Hindlimb muscle (tissue), 1 donor: ENCODE results near the gene EMID1. TPM values are rescaled to one million over a fixed set of nuclear protein-coding genes. Genes with fewer than 3 reads are reported as not detected.
A peak's percentile ranks its signal among the peaks of the same experiment; 100 is the strongest.

Experiments used
- DNase-seq: peaks from one replicate; pipeline ENCODE4 v3.0.0-alpha.2; 2013
- polyA plus RNA-seq: library from polyadenylated mRNA; unstranded; fragments of 120-200 nt; gene quantifications from one replicate; pipeline ENCODE4 v1.2.1, GENCODE V29; 2013; ENCODE audit not compliant: insufficient read length

EMID1 gene
- polyA plus RNA-seq, 1 donor, result 8.4 TPM

DNA sequence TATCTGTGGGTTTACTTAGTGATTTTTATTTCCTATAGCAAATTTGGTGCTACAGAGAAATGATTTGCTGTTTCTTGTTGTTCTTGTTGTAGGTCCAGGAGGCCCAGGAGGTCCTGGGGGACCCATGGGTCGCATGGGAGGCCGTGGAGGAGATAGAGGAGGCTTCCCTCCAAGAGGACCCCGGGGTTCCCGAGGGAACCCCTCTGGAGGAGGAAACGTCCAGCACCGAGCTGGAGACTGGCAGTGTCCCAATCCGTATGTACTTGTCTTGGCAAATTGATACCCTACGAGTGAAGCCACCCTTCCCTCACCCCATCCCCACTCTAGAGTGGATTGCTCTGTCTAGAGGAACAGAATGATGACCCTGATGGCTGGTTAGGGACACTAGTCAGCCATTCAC, 92.9 kb downstream of the EMID1 start:
- no peak for DNase-seq

DNA sequence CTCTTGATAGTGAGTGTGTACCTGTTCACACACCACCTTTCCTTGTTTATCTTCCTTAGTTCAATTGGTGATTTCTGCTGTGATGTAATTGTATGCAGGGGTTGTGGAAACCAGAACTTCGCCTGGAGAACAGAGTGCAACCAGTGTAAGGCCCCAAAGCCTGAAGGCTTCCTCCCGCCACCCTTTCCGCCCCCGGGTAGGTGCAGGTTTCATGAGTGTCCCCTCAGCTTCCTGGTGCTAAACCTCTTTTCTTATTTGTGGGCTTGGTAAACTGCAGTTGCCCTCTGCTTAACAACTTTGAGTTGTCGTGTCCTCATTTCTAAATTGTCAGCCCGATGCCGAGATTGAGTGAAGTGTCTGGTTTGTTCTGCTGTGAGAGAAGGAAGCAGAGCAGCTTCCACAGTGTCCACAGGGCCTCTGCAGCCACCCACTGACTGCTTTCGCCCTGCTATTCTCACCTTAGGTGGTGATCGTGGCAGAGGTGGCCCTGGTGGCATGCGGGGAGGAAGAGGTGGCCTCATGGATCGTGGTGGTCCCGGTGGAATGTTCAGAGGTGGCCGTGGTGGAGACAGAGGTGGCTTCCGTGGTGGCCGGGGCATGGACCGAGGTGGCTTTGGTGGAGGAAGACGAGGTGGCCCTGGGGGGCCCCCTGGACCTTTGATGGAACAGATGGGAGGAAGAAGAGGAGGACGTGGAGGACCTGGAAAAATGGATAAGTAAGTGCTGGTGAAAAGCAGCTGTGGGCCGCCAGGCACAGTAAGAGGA, 93.6 kb downstream of the EMID1 start:
- no peak for DNase-seq

DNA sequence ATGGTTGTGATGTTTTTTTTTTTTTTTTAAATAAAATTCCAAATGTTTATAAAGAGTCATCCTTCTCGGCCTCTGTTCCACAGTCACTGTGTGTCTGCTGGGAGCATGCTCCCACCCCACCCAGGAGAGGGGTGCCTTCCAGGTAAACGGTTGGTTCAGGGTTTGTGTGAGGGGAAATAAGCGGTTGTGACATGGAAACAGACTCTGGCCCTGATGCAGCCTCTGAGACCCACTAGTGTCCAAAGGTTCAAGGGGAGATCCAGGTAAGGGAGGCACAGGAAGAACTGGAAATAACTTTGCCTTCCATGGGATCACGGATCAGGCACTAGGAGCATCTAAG, 94.7 kb downstream of the EMID1 start:
- DNase-seq, result no peak

DNA sequence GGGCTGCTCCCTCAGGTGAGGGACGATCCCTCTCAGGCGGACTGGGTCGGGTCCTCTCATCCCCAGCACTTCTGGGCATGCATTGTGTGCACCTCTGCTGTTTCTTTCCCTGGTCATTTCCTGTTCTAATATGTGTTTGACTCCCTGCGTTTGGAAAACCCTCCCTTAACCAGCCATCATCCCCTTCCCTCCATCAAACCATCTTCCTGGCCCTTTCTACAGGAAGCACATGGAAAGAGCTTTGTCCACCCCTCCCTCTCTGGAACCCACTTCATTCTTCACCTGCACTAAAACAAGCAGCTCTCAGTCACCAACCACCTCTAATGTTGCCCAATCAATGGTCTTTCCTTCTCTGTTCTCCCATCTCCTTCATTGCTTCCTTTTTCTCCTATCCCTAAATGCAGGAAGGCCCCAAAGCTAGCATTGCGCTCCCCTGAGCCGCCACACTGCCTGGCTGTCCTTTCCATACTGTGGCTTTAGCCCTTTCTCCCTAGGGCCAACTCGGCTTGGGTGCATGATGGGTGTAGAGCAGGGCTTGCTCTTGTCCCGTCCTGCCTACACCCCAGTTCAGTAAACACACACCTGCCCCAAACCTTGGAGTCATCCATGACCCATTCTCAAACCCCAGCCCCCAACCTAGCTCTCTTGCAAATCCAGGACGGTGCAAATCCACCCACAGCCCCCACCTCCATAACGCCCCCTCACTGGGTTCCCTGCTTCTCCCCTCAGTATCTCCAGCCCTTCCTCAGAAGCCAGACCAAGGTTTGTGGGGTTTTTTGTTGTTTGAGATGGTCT, 95.3 kb downstream of the EMID1 start:
- no peak for DNase-seq

DNA sequence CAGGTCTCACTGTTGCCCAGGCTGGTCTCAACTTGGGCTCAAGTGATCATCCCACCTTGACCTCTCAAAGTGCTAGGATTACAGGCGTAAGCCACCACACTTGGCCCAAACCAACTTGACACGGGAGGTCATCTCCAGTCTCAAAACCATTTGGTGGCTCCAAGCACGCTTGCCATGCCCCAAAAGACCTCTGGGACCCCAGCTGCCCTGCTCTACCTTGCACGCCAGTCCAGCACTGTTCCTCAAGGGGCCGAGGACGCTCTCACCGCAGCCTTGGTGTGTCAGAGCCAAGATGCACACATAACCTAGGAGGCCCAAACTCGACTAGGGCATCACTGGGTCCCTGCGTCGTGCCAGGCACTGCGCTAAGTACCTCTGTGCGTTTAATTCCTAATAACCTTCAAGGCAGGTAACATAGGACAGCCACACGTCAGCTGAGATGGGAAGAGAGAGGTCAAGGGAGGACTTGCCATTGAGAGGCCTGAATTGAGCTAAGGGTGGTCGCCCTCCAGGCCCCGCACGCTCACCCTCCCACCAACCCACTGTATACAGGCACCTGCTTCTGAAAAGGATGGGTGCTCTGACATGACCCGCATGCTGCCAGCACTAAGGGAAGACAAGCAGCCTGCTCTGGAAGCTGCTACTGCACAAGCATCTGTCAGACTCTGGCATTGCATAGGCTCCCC, 96.2 kb downstream of the EMID1 start:
- DNase-seq, result no peak

DNA sequence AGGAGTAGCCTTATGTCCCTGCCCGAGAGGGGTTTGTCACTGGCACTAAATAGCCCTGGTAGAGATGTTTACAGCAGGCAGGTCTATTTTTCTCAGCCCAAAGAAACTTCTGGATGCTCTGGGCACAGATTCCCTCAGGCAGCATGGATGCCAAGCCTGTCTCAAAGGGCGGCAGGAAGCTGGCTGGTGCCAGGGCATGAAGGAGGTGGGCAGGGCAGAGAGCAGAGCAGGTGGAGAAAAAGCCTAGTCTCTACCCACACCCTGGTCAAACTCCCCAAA, 96.6 kb downstream of the EMID1 start:
- no peak for DNase-seq

DNA sequence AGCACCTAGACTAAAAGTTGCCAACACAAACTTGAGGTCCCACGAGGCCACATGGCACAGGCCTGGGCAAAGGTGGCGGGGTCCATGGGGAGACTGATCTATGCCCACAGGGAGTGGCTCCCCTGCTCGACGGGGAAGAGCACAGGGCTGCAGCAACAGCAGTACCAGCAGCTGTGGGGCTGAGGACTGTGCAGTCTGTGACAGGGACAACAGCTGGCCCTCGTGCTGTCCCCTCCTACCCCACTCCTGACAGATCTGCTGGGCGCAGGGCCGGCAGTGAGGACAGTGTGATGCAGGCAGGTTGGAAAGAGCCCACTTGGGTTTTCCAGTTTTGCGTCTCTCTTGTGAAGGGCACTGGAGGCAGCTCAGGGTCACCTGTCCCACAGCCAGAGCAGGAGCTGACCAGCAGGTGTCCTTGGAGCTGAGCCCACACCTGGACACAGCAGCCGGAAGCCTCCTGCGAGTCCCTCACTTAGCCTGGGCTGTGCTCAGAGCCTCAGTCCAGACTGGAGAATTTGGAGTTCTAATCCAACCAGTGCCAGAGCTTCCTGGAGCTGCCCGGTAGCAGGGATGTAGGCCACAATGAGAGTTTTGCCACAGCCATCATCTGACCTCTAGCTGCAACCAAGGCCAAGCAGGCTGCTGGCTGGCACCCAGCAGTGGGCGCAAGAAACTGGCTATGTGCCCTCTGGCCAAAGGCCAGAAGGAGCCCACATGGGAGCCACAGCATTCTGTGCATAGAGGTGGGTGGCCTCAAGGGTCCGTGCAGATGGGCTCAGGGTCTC, 97.2 kb downstream of the EMID1 start:
- DNase-seq, result no peak

DNA sequence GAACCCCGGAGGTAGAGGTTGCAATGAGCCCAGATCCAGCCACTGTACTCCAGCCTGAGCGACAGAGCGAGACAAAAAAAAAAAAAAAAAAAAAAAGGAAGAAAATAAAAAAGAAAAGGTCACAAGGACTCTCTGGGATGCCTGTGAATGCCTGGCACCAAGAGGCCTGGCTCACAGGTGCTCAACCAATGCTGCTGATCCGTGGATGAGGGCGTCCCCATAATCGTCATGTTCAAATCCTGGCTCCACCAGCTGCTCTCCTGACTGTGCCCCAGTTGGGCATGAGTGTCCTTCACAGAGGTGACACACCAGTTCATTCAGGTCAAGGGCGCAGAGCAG, 100.1 kb downstream of the EMID1 start:
- DNase-seq, result no peak

DNA sequence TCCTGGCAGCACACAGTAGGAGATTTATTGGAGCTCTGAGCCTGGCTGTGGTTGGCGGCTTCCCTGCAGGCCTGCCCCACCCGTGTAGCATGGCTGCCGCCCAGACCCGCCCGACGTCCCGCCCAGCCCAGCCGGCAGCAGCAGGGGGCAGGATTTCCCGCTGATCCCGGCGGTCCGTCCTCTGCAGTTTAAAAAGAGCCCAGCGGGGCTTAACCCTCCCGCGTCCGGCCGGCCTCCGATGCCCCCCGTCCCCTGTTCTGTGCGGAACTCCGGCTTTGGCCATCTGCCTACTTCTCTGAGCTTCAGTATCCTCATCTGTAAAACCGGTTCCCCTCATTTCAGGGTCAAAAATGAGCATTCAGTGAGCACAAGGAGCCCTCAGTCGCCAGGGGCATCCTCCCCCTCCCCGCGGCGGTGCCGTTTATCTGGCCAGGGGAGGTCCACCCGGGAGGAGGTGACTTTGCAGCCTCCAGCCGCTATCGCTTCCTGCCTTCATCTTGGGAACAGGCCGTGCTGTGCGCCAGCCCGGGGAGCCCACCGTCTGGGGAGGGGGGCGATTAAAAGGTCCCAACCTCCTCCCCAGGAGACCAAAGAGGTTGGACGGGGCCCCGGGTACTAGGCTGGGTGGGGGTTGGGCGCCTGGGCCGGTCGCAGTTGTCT, 100.6 kb downstream of the EMID1 start, which contains the start of gene GAS2L1:
GAS2L1 (plus strand) TSS at position 476 of the 660 bp plus-strand sequence. CDS start 1,456 bp downstream, outside the sequence.
- DNase-seq, result peak; percentile 84

DNA sequence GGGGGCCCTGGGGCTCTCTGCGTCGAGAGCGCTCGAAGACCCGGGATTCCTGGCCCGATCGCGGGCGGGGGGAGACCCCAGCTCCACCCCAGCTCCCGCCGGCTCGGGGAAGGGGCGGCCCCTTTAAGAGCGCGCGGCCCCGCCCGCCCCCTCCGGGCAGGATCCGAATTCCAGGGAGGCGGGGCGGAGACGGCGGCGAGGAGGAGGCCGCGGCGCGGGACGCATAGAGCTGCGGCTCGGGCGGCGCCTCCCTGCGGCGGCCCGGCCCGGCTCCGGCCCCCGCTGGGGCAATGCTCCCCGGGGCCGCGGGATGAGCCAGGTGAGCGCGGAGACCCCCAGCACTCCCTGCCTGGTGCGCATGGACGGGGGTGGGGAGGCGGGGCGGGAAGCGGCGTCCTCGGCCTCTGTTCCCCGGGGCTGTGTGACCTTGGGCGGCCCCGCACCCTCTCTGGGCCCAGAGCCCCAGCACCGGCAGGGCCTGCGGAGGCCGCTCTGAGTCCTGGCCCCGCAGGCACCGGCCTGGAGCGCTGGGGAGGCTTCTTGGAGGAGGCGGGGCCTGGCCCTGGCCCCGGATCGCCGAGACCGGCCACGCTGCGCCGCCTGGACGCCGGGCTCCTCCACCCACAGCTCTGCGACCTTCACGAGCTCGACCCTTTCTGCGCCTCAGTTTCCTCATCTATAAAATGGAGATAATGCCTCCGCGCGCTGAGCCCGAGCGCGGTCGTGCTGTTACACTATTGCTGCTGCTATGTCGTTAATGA, 101.3 kb downstream of the EMID1 start:
- peak; percentile 84 for DNase-seq

DNA sequence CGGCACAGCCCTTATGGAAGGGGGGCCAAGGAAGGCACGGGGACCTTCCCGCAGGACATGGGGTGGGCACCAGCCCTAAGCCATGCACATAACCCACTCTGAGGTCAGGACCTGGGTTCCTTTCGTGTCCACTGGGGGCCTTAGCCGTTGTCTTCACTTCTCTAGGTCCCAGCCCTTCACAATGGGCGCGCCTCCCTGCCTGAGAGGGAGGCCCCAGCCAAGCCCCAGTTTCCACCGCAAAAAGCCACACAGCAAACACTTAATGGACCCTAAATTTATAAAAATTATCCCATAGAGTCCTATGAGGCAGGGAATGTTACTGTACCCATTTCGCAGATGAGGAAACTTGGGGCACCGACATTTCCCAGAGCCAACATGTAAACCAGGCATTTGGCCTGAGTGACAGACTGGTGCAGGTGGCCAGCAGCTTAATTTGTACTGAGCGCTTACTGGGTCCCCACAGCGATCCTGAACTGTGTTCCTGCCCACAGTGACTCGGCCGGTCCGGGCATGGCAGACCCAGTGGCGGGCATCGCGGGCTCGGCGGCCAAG, 102.0 kb downstream of the EMID1 start:
- no peak for DNase-seq

DNA sequence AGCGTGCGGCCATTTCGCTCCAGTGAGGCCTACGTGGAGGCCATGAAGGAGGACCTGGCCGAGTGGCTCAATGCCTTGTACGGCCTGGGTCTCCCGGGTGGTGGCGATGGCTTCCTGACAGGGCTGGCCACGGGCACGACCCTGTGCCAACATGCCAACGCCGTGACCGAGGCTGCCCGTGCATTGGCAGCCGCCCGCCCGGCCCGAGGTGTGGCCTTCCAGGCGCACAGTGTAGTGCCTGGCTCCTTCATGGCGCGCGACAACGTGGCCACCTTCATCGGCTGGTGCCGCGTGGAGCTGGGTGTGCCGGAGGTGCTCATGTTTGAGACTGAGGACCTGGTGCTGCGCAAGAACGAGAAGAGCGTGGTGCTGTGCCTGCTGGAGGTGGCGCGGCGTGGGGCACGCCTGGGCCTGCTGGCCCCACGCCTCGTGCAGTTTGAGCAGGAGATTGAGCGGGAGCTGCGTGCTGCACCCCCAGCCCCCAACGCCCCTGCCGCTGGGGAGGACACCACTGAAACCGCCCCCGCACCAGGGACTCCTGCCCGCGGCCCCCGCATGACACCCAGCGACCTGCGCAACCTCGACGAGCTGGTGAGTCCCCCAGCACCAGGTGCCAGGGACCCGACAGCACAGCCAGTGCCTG, 102.6 kb downstream of the EMID1 start:
- no peak for DNase-seq

DNA sequence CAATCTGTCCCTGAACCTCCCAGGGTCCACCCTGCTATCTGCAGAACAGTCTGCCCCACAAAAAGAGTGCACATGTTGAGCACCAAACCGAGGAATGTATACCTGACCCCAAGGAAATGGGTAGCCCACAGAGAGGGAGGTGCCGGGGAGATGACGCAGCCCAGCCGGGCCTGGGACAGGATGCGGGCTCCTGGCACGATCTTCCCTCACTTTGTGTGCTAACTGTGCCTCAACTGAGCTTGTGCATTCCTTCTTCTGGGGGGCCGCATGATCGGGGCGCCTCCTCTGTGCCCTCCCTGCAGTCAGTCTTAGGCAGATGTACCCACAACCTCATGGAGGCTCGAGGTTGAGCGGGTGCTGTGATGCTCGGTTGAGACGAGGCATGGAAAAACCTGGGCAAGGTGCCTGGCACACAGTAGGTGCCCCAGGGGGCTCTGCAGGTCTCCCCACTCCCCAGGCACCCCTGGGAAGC, 103.1 kb downstream of the EMID1 start:
- no peak for DNase-seq

Other genes starting within 250 kb of the EMID1 start
- gene C22orf31, start 144.1 kb upstream of the EMID1 start, polyA plus RNA-seq, result 2.2 TPM
- 107 TPM for gene KREMEN1, start 132.9 kb upstream of the EMID1 start, polyA plus RNA-seq
- 22.6 TPM for gene RHBDD3, start 62.1 kb downstream of the EMID1 start, polyA plus RNA-seq
- gene EWSR1, start 62.4 kb downstream of the EMID1 start, polyA plus RNA-seq, result 180 TPM
- 12.9 TPM for gene GAS2L1, start 100.8 kb downstream of the EMID1 start, polyA plus RNA-seq
- 1.7 TPM for gene RASL10A, start 109.8 kb downstream of the EMID1 start, polyA plus RNA-seq
- 30.0 TPM for gene AP1B1, start 182.7 kb downstream of the EMID1 start, polyA plus RNA-seq
- gene RFPL1, start 232.7 kb downstream of the EMID1 start, polyA plus RNA-seq, result not detected